Tibial artery (tissue), 4 donors: Measurements from ENCODE around the gene GLT8D2.

Experiments
- DNase-seq, 2 donors: peaks; one replicate each; pipeline ENCODE4 v3.0.0-alpha.2; 2019
- H3K27ac ChIP-seq, 2 donors: fragments of 200-600 bp; sonication (generic) in 1 of 2; 1 replicate in 1 of 2; 2 replicates in 1 of 2; pipeline ENCODE4 v1.5.1; 2018 to 2019; ENCODE audit warnings: mild to moderate bottlenecking in 1 of 2
- H3K27me3 ChIP-seq, 2 donors: fragments of 200-600 bp; sonication (generic) in 1 of 2; one replicate each; pipeline versions ENCODE4 v1.5.1 to v1.6.0; 2016 to 2019
- H3K36me3 ChIP-seq, 3 donors: fragments of 200-600 bp; sonication (generic) in 2 of 3; one replicate each; pipeline ENCODE4 v1.5.1; 2016 to 2019; ENCODE audit warnings: mild to moderate bottlenecking in 2 of 3
- H3K4me1 ChIP-seq, 4 donors: fragments of 200-600 bp; sonication (generic) in 2 of 4; 1 replicate in 3 of 4; 2 replicates in 1 of 4; pipeline ENCODE4 v1.5.1; 2016 to 2019
- H3K4me3 ChIP-seq, 2 donors: fragments of 200-600 bp; sonication (generic) in 1 of 2; 1 replicate in 1 of 2; 2 replicates in 1 of 2; pipeline ENCODE4 v1.5.1; 2018 to 2019; ENCODE audit warnings: mild to moderate bottlenecking in 2 of 2
- H3K9me3 ChIP-seq, 3 donors: fragments of 200-600 bp; sonication (generic) in 1 of 3; one replicate each; pipeline ENCODE4 v1.5.1; 2016 to 2019
- CTCF ChIP-seq, 2 experiments: fragments of 200-600 bp in 1 of 2; fragments of 450-650 bp in 1 of 2; IDR thresholded peaks; one replicate each; pipeline ENCODE4 v1.5.1; 2017 to 2019; ENCODE audit warnings: antibody characterized with exemption in 2 of 2, mild to moderate bottlenecking in 1 of 2, moderate library complexity in 1 of 2
- intact Hi-C: fragments of 100-400 bp; cut with DNase I; formaldehyde crosslinking; loops from one replicate; pipeline ENCODE4 v1.15.0; 2023; ENCODE audit warnings: low total_unique reads

GLT8D2 gene

GRCh38 chr12:104011253-104011652, 38.7 kb downstream of the GLT8D2 start:
- no peaks in the 10 kb centered on the region for H3K27me3 ChIP-seq
- H3K36me3 ChIP-seq, result peaks cover 9 to 25% (median 21%) of the 10 kb centered on the region in 3 donors
- intact Hi-C loops, result no loop called here
- TF ChIP-seq CTCF (IDR thresholded peaks at IDR 0.05), result no peak
- no peaks in the 10 kb centered on the region for H3K4me1 ChIP-seq
- H3K27ac ChIP-seq, result no peak overlapping the region
- DNase-seq, result no peak
- H3K4me3 ChIP-seq, result no peak overlapping the region
- no peaks in the 10 kb centered on the region for H3K9me3 ChIP-seq

DNA sequence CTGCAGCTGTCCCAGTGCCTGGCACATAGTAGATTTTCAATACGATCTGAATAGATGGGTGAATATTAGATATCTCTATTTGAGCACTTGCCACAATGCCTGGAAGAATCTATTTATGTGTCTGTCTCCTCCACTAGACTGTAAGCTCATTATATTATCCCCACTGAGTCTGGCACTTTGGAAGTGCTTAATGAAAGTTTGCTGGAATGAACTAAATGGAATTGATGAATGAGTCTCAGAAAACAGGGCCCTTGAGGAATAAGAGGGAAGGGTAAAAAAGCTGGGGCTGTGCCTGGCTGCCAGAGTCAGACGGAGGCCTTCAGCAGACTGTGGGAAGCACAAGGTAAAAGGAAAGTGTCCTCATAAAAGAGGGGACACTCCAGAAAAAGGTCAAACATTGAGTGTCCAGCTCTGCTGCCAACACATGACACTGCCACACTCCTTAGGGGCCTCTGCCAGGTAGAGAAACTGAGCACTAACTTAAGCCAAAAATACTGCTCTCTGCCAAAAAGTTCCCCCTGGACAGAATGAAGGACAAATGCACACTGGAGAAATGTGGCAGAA, 39.3 kb downstream of the GLT8D2 start:
- Histone ChIP-seq H3K4me3 (no peak overlapping the region), H3K27me3 (no peaks in the 10 kb centered on the region), H3K27ac (no peak overlapping the region), H3K4me1 (no peaks in the 10 kb centered on the region), H3K9me3 (no peaks in the 10 kb centered on the region), H3K36me3 (peaks cover 9 to 25% (median 21%) of the 10 kb centered on the region in 3 donors)
- TF ChIP-seq CTCF (IDR thresholded peaks at IDR 0.05), result no peak
- intact Hi-C loops, result no loop called here
- no peak for DNase-seq

GRCh38 chr12:104010121-104010520, 39.9 kb downstream of the GLT8D2 start:
- H3K4me3 ChIP-seq, result no peak overlapping the region
- H3K4me1 ChIP-seq, result no peaks in the 10 kb centered on the region
- intact Hi-C loops, result no loop called here
- no peaks in the 10 kb centered on the region for H3K9me3 ChIP-seq
- no peak for DNase-seq
- H3K27ac ChIP-seq, result no peak overlapping the region
- peaks cover 9 to 25% (median 21%) of the 10 kb centered on the region in 3 donors for H3K36me3 ChIP-seq
- H3K27me3 ChIP-seq, result no peaks in the 10 kb centered on the region
- TF ChIP-seq CTCF (IDR thresholded peaks at IDR 0.05), result no peak

GRCh38 chr12:104006929-104007328, 43.1 kb downstream of the GLT8D2 start:
- Histone ChIP-seq H3K36me3 (peaks cover 0 to 5% (median 0%) of the 10 kb centered on the region in 3 donors), H3K9me3 (no peaks in the 10 kb centered on the region), H3K27ac (no peak overlapping the region), H3K4me1 (no peaks in the 10 kb centered on the region), H3K27me3 (no peaks in the 10 kb centered on the region), H3K4me3 (no peak overlapping the region)
- no peak for DNase-seq
- TF ChIP-seq CTCF (IDR thresholded peaks at IDR 0.05), result no peak
- intact Hi-C loops, result no loop called here

DNA sequence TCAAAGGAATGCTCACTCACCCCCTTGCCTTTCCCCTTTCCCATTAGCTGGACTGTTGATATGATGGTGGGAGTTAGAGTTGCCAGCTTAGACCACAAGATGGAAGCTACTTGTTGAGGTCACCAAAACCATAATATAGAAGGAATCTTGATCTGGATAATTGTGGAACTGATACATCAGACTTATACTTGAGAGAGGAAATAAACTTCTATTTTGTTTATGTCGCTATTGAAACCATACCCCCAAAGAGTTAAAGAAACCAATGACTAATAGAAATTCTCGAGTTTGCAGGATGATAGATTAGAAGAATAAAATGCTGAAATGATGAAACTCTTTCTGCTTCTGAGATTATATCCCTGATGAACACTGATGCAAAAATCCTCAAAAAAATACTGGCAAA, 46.4 kb downstream of the GLT8D2 start:
- Histone ChIP-seq H3K4me3 (no peak overlapping the region), H3K4me1 (no peaks in the 10 kb centered on the region), H3K36me3 (peaks cover 0 to 5% (median 4%) of the 10 kb centered on the region in 3 donors), H3K27me3 (no peaks in the 10 kb centered on the region), H3K9me3 (no peaks in the 10 kb centered on the region), H3K27ac (no peak overlapping the region)
- DNase-seq, result no peak
- TF ChIP-seq CTCF (IDR thresholded peaks at IDR 0.05), result no peak
- intact Hi-C loops, result no loop called here

DNA sequence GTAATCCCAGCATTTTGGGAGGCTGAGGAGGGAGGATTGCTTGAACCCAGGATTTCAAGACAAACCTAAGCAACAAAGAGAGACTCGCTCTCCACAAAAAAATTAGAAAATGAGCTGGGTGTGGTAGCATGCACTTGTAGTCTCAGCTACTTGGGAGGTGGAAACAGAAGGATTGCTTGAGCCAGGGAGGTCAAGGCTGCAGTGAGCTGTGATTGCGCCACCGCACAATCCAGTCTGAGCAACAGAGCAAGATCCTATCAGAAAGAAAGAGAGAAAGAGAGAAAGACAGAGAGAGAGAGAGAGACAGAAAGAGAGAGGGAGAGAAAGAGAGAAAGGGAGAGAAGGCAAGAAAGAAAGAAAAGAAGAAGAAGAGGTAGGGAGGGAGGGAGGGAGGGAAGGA, 47.3 kb downstream of the GLT8D2 start:
- no peak for DNase-seq
- Histone ChIP-seq H3K27me3 (no peaks in the 10 kb centered on the region), H3K4me1 (no peaks in the 10 kb centered on the region), H3K4me3 (no peak overlapping the region), H3K36me3 (peaks cover 0 to 5% (median 4%) of the 10 kb centered on the region in 3 donors), H3K27ac (no peak overlapping the region), H3K9me3 (no peaks in the 10 kb centered on the region)
- intact Hi-C loops, result no loop called here
- TF ChIP-seq CTCF (IDR thresholded peaks at IDR 0.05), result no peak
